ENCODE results near the gene PRKCE. TPM values are rescaled to one million over a fixed set of nuclear protein-coding genes. Genes with fewer than 3 reads are reported as not detected.
A peak's percentile ranks its signal among the peaks of the same experiment; 100 is the strongest.

Gene PRKCE
- total RNA-seq, 6 experiments from 2014 or later: 5.2 to 18.8 (median 11.0) TPM

DNA sequence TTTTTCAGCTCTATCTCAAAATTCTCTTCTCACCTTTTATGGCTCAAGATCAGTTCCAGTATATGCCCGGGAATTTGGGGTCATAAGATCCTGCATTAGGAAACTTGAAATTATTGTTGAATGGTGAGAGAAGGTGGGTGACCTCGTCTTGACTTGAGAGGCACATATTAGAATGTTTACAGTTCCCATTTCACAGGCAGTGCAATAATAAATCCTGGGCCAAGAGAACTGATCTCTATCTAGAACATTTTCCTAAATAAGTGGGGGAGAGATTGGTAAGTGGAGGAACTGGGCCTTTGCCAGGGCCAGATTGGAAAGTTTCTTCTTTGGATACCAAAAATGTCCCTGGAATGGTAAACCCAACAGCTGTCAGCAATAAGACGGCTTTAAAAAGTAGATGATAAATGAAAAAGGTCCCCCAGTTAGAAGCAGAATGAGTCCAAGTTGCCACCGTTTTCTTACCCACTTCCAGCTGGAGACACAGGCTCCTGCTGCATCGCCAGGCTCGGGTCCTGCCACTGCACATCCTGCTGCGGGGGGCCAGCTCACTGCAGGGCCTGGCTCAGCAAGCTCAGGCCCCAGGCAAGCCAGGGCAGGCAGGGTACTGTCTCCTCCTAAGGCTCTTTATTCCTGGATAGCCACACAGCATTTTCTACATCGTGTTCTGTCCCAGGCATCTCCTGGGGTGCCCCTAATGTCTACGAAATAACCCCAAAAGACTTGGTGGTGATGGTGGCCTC, 519.3 kb downstream of the PRKCE start:
- TF ChIP-seq POLR2A (IDR thresholded peaks at IDR 0.05): no peak
- TF ChIP-seq, protein P1, sequence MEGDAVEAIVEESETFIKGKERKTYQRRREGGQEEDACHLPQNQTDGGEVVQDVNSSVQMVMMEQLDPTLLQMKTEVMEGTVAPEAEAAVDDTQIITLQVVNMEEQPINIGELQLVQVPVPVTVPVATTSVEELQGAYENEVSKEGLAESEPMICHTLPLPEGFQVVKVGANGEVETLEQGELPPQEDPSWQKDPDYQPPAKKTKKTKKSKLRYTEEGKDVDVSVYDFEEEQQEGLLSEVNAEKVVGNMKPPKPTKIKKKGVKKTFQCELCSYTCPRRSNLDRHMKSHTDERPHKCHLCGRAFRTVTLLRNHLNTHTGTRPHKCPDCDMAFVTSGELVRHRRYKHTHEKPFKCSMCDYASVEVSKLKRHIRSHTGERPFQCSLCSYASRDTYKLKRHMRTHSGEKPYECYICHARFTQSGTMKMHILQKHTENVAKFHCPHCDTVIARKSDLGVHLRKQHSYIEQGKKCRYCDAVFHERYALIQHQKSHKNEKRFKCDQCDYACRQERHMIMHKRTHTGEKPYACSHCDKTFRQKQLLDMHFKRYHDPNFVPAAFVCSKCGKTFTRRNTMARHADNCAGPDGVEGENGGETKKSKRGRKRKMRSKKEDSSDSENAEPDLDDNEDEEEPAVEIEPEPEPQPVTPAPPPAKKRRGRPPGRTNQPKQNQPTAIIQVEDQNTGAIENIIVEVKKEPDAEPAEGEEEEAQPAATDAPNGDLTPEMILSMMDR (IDR thresholded peaks at IDR 0.05): no peak
- Histone ChIP-seq H3K27me3 (no peaks in the 10 kb centered on the region), H3K9me3 (no peaks in the 10 kb centered on the region), H3K27ac (no peak overlapping the region), H3K36me3 (no peaks in the 10 kb centered on the region), H3K4me1 (no peaks in the 10 kb centered on the region), H3K4me3 (no peak overlapping the region)
- ATAC-seq: no peak
- intact Hi-C loops (cut with DNase I): no loop called here
- peak in 1 of 3 donors; percentile 24 for DNase-seq
- 81% methylated on average over 6 of the region's 9 CpGs for WGBS (ENCODE audit: insufficient coverage, low coverage, low lambda C conversion rate, missing lambda C conversion rate)

DNA sequence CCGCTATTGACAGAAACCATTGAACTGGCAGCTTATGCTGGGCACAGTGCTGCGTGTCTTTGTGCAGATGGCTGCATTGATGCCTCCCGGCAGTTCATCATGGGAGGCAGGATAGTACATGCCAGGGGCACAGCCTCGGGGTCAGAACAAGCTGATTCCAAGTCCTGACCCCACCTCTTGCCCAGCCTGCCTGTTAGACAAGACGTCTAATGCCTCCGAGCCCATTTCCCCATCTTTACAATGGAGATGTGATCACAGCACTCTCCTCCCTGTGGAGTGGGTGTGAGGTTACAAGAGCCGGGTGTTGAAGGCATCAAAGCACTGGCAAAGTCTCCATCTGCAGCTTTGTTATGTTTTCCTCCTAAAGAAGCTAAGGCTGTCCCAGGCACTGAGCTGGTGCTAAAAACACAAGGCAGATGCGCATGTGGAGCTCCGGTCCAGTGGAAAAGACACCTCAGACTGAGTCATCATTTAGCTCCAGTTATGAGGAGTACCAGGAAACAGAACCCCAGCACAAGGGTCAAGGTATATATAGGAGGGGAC, 520.0 kb downstream of the PRKCE start:
- Histone ChIP-seq H3K4me1 (no peaks in the 10 kb centered on the region), H3K27me3 (no peaks in the 10 kb centered on the region), H3K27ac (no peak overlapping the region), H3K4me3 (no peak overlapping the region), H3K36me3 (no peaks in the 10 kb centered on the region), H3K9me3 (no peaks in the 10 kb centered on the region)
- DNase-seq: peak in 1 of 3 donors; percentile 25
- intact Hi-C loops (cut with DNase I): no loop called here
- no peak for ATAC-seq
- WGBS (ENCODE audit: insufficient coverage, low coverage, low lambda C conversion rate, missing lambda C conversion rate): 79% methylated on average over 2 of the region's 9 CpGs
- TF ChIP-seq POLR2A (IDR thresholded peaks at IDR 0.05): no peak

- H3K4me1 ChIP-seq: no peaks in the 10 kb centered on the region
- DNase-seq (peak in 1 of 3 donors; percentile 37), ATAC-seq (no peak)
- no peaks in the 10 kb centered on the region for H3K9me3 ChIP-seq
- H3K4me3 ChIP-seq: no peak overlapping the region
- H3K36me3 ChIP-seq: no peaks in the 10 kb centered on the region
- intact Hi-C loops (cut with DNase I): no loop called here
- WGBS (ENCODE audit: insufficient coverage, low coverage, low lambda C conversion rate, missing lambda C conversion rate): no CpG with 5 or more reads among the region's 14 CpGs
- H3K27me3 ChIP-seq: no peaks in the 10 kb centered on the region
- TF ChIP-seq, protein P1 (IDR thresholded peaks at IDR 0.05): no peak
- no peak for TF ChIP-seq POLR2A (IDR thresholded peaks at IDR 0.05)
- no peak overlapping the region for H3K27ac ChIP-seq
Measured at GRCh38 chr2:46171996-46172546, 520.6 kb downstream of the PRKCE start.

DNA sequence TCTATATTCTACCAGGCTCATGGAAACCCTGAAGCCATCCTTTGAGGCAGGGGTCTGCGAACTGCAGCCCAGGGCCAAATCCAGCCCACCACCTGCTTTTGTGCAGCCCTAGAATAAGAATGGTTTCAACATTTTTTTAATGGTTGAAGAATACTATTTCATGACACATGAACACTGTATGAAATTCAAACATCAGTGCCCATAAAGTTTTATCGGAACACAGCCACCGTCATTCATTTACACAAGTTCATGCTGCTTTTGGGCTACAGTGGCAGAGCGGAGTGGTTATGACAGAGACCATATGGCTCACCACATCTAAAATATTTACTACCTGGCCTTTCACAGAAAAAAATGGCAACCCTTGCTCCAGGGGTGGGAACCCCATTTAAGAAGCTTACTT, 521.6 kb downstream of the PRKCE start:
- WGBS (ENCODE audit: insufficient coverage, low coverage, low lambda C conversion rate, missing lambda C conversion rate): 96% methylated on average over 4 of the region's 4 CpGs

More for the DNA sequence above, 521.6 kb downstream of the PRKCE start:
- H3K27ac ChIP-seq: no peak overlapping the region
- intact Hi-C loops (cut with DNase I): no loop called here
- H3K36me3 ChIP-seq: no peaks in the 10 kb centered on the region
- no peak overlapping the region for H3K4me3 ChIP-seq
- H3K4me1 ChIP-seq: no peaks in the 10 kb centered on the region
- DNase-seq: no peak
- no peaks in the 10 kb centered on the region for H3K27me3 ChIP-seq
- ATAC-seq: no peak
- no peaks in the 10 kb centered on the region for H3K9me3 ChIP-seq
- TF ChIP-seq POLR2A (IDR thresholded peaks at IDR 0.05): no peak
- TF ChIP-seq, protein P1 (IDR thresholded peaks at IDR 0.05): no peak
